ENCODE results near the gene AFMID. TPM values are rescaled to one million over a fixed set of nuclear protein-coding genes. Genes with fewer than 3 reads are reported as not detected.

The AFMID gene
- total RNA-seq, 1 donor from 2014 or later = 31.0 TPM

DNA sequence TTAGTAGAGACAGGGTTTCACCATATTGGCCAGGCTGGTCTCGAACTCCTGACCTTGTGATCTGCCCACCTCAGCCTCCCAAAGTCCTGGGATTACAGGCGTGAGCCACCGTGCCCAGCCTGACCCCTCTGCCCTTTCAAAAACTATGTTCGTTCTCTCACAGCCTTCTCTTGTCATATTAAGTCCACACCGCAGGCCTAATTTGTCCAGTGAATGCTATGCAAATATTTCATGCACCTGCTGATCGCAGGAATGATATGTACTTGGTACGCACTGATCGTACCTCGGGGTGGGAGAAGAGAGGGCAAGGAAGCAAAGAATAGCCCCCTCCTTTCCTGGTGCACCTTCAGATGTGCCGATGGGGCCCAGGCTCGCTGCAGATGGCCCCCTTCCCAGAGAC lies 23.9 kb downstream of the AFMID start:
- H3K4me1 Mint-ChIP-seq = peaks cover 4% of the 10 kb centered on the region
- H3K27me3 Mint-ChIP-seq = no peaks in the 10 kb centered on the region
- DNase-seq = no peak
- intact Hi-C loops (cut with micrococcal nuclease) = no loop called here
- H3K27ac Mint-ChIP-seq = no peak overlapping the region
- H3K36me3 Mint-ChIP-seq (ENCODE audit: low read depth) = peaks cover 1% of the 10 kb centered on the region
- no peak overlapping the region for H3K4me3 Mint-ChIP-seq
- H3K9me3 Mint-ChIP-seq = no peaks in the 10 kb centered on the region

DNA sequence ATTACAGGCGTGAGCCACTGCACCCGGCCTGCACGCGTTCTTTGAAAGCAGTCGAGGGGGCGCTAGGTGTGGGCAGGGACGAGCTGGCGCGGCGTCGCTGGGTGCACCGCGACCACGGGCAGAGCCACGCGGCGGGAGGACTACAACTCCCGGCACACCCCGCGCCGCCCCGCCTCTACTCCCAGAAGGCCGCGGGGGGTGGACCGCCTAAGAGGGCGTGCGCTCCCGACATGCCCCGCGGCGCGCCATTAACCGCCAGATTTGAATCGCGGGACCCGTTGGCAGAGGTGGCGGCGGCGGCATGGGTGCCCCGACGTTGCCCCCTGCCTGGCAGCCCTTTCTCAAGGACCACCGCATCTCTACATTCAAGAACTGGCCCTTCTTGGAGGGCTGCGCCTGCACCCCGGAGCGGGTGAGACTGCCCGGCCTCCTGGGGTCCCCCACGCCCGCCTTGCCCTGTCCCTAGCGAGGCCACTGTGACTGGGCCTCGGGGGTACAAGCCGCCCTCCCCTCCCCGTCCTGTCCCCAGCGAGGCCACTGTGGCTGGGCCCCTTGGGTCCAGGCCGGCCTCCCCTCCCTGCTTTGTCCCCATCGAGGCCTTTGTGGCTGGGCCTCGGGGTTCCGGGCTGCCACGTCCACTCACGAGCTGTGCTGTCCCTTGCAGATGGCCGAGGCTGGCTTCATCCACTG lies 27.0 kb downstream of the AFMID start, which contains the start of gene BIRC5:
Gene BIRC5 (plus strand): TSS at position 238 of the 690 bp plus-strand sequence. CDS start 64 bp downstream, at position 302.
- H3K4me3 Mint-ChIP-seq = peak within 1 kb of the TSS; percentile 94
- no peaks in the 10 kb centered on the region for H3K27me3 Mint-ChIP-seq

GRCh38 chr17:78214706-78215061 lies 27.5 kb downstream of the AFMID start:
- Mint-ChIP-seq H3K27ac (peak overlapping the region; percentile 90), H3K4me3 (peak overlapping the region; percentile 94), H3K9me3 (no peaks in the 10 kb centered on the region), H3K36me3 (ENCODE audit: low read depth) (peaks cover 17% of the 10 kb centered on the region), H3K4me1 (peaks cover 12% of the 10 kb centered on the region), H3K27me3 (no peaks in the 10 kb centered on the region)
- intact Hi-C loops (cut with micrococcal nuclease) = loop anchor here (1.0 kb wide), 3 partner anchors 27 to 74 kb away; partner anchors contain the start of genes AFMID and TK1
- DNase-seq = no peak

More for the DNA sequence above, 27.0 kb downstream of the AFMID start, which contains the start of gene BIRC5:
- peak; percentile 98 for DNase-seq
- intact Hi-C loops (cut with micrococcal nuclease) = loop anchor here (1.0 kb wide), 3 partner anchors 27 to 74 kb away; partner anchors contain the start of genes AFMID and TK1
- H3K9me3 Mint-ChIP-seq = no peaks in the 10 kb centered on the region
- peaks cover 10% of the 10 kb centered on the region for H3K4me1 Mint-ChIP-seq
- H3K36me3 Mint-ChIP-seq (ENCODE audit: low read depth) = peaks cover 14% of the 10 kb centered on the region
- H3K27ac Mint-ChIP-seq = peak within 1 kb of the TSS; percentile 90

GRCh38 chr17:78219396-78220150 lies 32.4 kb downstream of the AFMID start:
- intact Hi-C loops (cut with micrococcal nuclease) = no loop called here
- DNase-seq = no peak
- no peaks in the 10 kb centered on the region for H3K27me3 Mint-ChIP-seq
- no peaks in the 10 kb centered on the region for H3K9me3 Mint-ChIP-seq
- no peak overlapping the region for H3K4me3 Mint-ChIP-seq
- no peak overlapping the region for H3K27ac Mint-ChIP-seq
- peaks cover 14% of the 10 kb centered on the region for H3K4me1 Mint-ChIP-seq
- peaks cover 40% of the 10 kb centered on the region for H3K36me3 Mint-ChIP-seq (ENCODE audit: low read depth)

DNA sequence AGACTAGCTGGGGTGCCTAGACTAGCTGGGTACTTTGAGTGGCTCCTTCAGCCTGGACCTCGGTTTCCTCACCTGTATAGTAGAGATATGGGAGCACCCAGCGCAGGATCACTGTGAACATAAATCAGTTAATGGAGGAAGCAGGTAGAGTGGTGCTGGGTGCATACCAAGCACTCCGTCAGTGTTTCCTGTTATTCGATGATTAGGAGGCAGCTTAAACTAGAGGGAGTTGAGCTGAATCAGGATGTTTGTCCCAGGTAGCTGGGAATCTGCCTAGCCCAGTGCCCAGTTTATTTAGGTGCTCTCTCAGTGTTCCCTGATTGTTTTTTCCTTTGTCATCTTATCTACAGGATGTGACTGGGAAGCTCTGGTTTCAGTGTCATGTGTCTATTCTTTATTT lies 35.9 kb downstream of the AFMID start:
- no peaks in the 10 kb centered on the region for H3K9me3 Mint-ChIP-seq
- DNase-seq = no peak
- H3K4me3 Mint-ChIP-seq = no peak overlapping the region
- H3K27me3 Mint-ChIP-seq = peaks cover 2% of the 10 kb centered on the region
- intact Hi-C loops (cut with micrococcal nuclease) = no loop called here
- peaks cover 6% of the 10 kb centered on the region for H3K4me1 Mint-ChIP-seq
- no peak overlapping the region for H3K27ac Mint-ChIP-seq
- peaks cover 39% of the 10 kb centered on the region for H3K36me3 Mint-ChIP-seq (ENCODE audit: low read depth)

DNA sequence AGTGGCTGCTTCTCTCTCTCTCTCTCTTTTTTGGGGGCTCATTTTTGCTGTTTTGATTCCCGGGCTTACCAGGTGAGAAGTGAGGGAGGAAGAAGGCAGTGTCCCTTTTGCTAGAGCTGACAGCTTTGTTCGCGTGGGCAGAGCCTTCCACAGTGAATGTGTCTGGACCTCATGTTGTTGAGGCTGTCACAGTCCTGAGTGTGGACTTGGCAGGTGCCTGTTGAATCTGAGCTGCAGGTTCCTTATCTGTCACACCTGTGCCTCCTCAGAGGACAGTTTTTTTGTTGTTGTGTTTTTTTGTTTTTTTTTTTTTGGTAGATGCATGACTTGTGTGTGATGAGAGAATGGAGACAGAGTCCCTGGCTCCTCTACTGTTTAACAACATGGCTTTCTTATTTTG lies 36.6 kb downstream of the AFMID start:
- intact Hi-C loops (cut with micrococcal nuclease) = no loop called here
- H3K27me3 Mint-ChIP-seq = peaks cover 2% of the 10 kb centered on the region

DNA sequence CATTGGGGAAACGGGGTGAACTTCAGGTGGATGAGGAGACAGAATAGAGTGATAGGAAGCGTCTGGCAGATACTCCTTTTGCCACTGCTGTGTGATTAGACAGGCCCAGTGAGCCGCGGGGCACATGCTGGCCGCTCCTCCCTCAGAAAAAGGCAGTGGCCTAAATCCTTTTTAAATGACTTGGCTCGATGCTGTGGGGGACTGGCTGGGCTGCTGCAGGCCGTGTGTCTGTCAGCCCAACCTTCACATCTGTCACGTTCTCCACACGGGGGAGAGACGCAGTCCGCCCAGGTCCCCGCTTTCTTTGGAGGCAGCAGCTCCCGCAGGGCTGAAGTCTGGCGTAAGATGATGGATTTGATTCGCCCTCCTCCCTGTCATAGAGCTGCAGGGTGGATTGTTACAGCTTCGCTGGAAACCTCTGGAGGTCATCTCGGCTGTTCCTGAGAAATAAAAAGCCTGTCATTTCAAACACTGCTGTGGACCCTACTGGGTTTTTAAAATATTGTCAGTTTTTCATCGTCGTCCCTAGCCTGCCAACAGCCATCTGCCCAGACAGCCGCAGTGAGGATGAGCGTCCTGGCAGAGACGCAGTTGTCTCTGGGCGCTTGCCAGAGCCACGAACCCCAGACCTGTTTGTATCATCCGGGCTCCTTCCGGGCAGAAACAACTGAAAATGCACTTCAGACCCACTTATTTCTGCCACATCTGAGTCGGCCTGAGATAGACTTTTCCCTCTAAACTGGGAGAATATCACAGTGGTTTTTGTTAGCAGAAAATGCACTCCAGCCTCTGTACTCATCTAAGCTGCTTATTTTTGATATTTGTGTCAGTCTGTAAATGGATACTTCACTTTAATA lies 37.3 kb downstream of the AFMID start:
- Mint-ChIP-seq H3K4me3 (no peak overlapping the region), H3K4me1 (peaks cover 4% of the 10 kb centered on the region), H3K27me3 (peaks cover 4% of the 10 kb centered on the region), H3K9me3 (no peaks in the 10 kb centered on the region), H3K36me3 (ENCODE audit: low read depth) (peaks cover 30% of the 10 kb centered on the region), H3K27ac (no peak overlapping the region)
- intact Hi-C loops (cut with micrococcal nuclease) = no loop called here
- no peak for DNase-seq

More for the DNA sequence above, 36.6 kb downstream of the AFMID start:
- peaks cover 6% of the 10 kb centered on the region for H3K4me1 Mint-ChIP-seq
- no peak overlapping the region for H3K27ac Mint-ChIP-seq
- no peaks in the 10 kb centered on the region for H3K9me3 Mint-ChIP-seq
- H3K4me3 Mint-ChIP-seq = no peak overlapping the region
- H3K36me3 Mint-ChIP-seq (ENCODE audit: low read depth) = peaks cover 37% of the 10 kb centered on the region
- DNase-seq = no peak

GRCh38 chr17:78225088-78225865 lies 38.1 kb downstream of the AFMID start:
- Mint-ChIP-seq H3K9me3 (no peaks in the 10 kb centered on the region), H3K27me3 (peaks cover 10% of the 10 kb centered on the region), H3K27ac (no peak overlapping the region), H3K4me1 (peaks cover 4% of the 10 kb centered on the region), H3K36me3 (ENCODE audit: low read depth) (peaks cover 27% of the 10 kb centered on the region), H3K4me3 (no peak overlapping the region)
- DNase-seq = no peak
- intact Hi-C loops (cut with micrococcal nuclease) = no loop called here

DNA sequence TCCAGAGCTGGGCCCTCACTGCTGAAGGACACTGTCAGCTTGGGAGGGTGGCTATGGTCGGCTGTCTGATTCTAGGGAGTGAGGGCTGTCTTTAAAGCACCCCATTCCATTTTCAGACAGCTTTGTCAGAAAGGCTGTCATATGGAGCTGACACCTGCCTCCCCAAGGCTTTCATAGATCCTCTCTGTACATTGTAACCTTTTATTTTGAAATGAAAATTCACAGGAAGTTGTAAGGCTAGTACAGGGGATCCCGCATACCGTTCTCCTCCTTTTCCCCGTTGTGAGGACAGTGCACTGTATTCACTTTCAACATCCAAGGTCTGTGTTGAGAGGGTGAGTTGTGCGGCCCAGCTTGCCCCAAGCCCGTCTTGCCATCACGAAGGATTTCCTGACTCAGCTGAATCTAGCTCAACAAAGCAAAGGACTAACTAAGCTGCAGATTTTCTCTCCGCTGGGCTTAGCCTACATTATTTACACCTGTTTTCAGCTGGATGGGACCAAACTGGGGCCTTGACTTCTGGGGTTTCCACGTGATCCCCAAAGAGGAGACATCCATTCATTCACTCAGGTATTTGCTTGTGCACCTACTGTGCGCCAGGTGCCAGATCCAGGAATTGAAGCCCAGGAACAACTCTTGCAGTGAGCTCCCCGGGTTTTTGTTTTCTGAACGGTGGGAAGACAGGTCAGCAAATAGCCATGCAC lies 39.0 kb downstream of the AFMID start:
- Mint-ChIP-seq H3K27me3 (peaks cover 18% of the 10 kb centered on the region), H3K4me1 (peaks cover 2% of the 10 kb centered on the region), H3K9me3 (no peaks in the 10 kb centered on the region), H3K27ac (no peak overlapping the region), H3K36me3 (ENCODE audit: low read depth) (peaks cover 23% of the 10 kb centered on the region), H3K4me3 (no peak overlapping the region)
- intact Hi-C loops (cut with micrococcal nuclease) = no loop called here
- DNase-seq = no peak

DNA sequence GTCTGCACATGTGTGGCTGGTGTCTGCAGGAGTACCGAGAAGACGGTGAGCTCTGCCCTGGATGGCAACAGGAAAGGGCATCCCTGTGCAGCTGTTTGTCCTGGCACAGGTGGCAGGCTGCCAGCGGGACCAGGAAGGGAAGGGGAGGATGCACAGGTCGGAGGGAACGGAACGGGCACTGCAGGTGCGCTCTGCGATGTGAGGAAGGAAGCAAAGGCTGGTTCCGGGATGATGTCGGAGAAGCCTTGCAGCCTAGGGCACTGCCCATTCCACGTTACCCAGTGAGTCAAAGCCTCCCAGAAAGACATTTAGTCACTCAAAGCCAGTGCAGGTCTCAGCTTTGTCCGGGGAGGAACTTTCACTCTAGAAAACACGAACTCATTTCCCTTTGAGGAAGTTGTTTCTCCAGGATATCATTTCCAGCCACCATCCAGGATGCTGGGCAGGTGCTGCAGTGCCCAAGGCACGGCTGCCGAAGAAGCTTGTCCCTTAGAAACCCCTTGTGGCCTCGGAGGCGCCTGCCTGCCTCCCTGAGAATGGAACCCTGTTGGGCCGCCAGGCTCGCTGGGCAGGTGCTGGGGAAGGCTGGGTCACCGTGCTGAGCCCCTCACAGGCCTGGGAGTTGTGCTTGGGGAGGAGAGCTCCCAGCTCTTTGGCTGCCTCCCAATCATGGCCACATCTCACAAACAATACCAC lies 39.7 kb downstream of the AFMID start:
- no peak for DNase-seq
- H3K4me3 Mint-ChIP-seq = no peak overlapping the region
- intact Hi-C loops (cut with micrococcal nuclease) = no loop called here
- H3K4me1 Mint-ChIP-seq = peaks cover 2% of the 10 kb centered on the region
- H3K36me3 Mint-ChIP-seq (ENCODE audit: low read depth) = peaks cover 23% of the 10 kb centered on the region
- peaks cover 22% of the 10 kb centered on the region for H3K27me3 Mint-ChIP-seq
- H3K27ac Mint-ChIP-seq = no peak overlapping the region
- H3K9me3 Mint-ChIP-seq = no peaks in the 10 kb centered on the region

- intact Hi-C loops (cut with micrococcal nuclease) = no loop called here
- H3K9me3 Mint-ChIP-seq = no peaks in the 10 kb centered on the region
- H3K4me3 Mint-ChIP-seq = no peak overlapping the region
- peaks cover 23% of the 10 kb centered on the region for H3K36me3 Mint-ChIP-seq (ENCODE audit: low read depth)
- peaks cover 5% of the 10 kb centered on the region for H3K4me1 Mint-ChIP-seq
- H3K27me3 Mint-ChIP-seq = peaks cover 28% of the 10 kb centered on the region
- peak; percentile 53 for DNase-seq
- H3K27ac Mint-ChIP-seq = no peak overlapping the region
Observed at GRCh38 chr17:78227455-78227916, 40.3 kb downstream of the AFMID start.

- H3K27ac Mint-ChIP-seq = no peak overlapping the region
- peaks cover 19% of the 10 kb centered on the region for H3K36me3 Mint-ChIP-seq (ENCODE audit: low read depth)
- H3K27me3 Mint-ChIP-seq = peaks cover 33% of the 10 kb centered on the region
- intact Hi-C loops (cut with micrococcal nuclease) = no loop called here
- H3K9me3 Mint-ChIP-seq = no peaks in the 10 kb centered on the region
- DNase-seq = no peak
- no peak overlapping the region for H3K4me3 Mint-ChIP-seq
- H3K4me1 Mint-ChIP-seq = peaks cover 10% of the 10 kb centered on the region
Observed at GRCh38 chr17:78228176-78228575, 41.0 kb downstream of the AFMID start.

Data from activated CD4-positive, alpha-beta T cell treated with anti-CD3 and anti-CD28 coated beads, Interleukin-2, amount 10 ng/mL, durations not matched to agents 24 days and 14 days (primary cell).